Neural cell (in vitro differentiated cells): ENCODE results near the gene SAT2.

Experiments
- EZH2 ChIP-seq: fragments of 200-600, 300-800 bp; shearing (Covaris generic), sonication (generic); IDR thresholded peaks from 2 replicates; pipeline ENCODE4 v1.6.1; 2014; ENCODE audit warnings: antibody characterized with exemption, low read length, borderline replicate concordance, mild to moderate bottlenecking; ENCODE audit not compliant: insufficient read depth, poor library complexity, severe bottlenecking
- MXI1 ChIP-seq: fragments of 450-650 bp; conservative IDR thresholded peaks from 2 replicates; pipeline ENCODE4 v1.6.1; 2014; ENCODE audit warnings: antibody characterized with exemption, mild to moderate bottlenecking; ENCODE audit not compliant: poor library complexity, severe bottlenecking
- POLR2AphosphoS5 ChIP-seq: IDR thresholded peaks from 2 replicates; pipeline ENCODE4 v1.6.1; 2012
- RAD21 ChIP-seq: fragments of 450-650 bp; conservative IDR thresholded peaks from 2 replicates; pipeline ENCODE4 v1.6.1; 2014; ENCODE audit warnings: antibody characterized with exemption, mild to moderate bottlenecking, moderate library complexity
- TAF1 ChIP-seq: IDR thresholded peaks from 2 replicates; pipeline ENCODE4 v1.6.1; 2012; ENCODE audit warnings: low read depth
- TF ChIP-seq, protein P1 (sequence below): fragments of 450-650 bp; IDR thresholded peaks from 2 replicates; pipeline ENCODE4 v1.5.1; 2014; ENCODE audit warnings: antibody characterized with exemption, mild to moderate bottlenecking, moderate library complexity; ENCODE audit not compliant: poor library complexity, severe bottlenecking
- TF ChIP-seq, protein P2 (sequence below): IDR thresholded peaks from 2 replicates; pipeline ENCODE4 v1.6.1; 2012; ENCODE audit warnings: borderline replicate concordance

DNA sequence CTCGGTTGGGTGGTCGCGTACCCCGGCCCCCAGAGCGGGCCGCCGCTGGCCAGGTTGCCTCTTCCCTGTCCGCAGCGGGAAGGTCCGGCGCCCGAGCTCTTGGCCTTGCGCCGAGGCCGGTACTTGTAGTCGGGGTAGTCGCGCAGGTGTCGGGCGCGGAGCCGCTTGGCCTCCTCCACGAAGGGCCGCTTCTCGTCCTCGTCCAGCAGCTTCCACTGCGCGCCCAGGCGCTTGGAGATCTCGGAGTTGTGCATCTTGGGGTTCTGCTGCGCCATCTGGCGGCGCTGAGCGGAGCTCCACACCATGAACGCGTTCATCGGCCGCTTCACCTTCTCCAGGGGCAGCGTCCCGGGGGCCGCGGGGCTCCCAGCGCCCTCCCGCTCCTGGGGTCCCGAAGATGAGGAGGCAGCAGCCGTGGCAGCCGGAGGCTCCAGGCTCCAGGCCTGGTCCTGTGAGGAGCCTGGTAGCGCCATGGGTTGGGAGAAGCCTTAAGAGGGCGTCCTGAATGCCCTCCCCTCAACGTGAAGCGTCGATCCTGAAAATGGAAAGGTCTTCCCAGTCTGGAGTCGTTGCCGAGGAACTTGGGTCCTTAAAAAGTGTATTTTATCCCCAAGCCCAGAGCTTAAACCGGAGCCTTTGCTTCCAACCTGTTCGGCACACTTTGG lies 38.3 kb downstream of the SAT2 start:
- TF ChIP-seq, protein P1, sequence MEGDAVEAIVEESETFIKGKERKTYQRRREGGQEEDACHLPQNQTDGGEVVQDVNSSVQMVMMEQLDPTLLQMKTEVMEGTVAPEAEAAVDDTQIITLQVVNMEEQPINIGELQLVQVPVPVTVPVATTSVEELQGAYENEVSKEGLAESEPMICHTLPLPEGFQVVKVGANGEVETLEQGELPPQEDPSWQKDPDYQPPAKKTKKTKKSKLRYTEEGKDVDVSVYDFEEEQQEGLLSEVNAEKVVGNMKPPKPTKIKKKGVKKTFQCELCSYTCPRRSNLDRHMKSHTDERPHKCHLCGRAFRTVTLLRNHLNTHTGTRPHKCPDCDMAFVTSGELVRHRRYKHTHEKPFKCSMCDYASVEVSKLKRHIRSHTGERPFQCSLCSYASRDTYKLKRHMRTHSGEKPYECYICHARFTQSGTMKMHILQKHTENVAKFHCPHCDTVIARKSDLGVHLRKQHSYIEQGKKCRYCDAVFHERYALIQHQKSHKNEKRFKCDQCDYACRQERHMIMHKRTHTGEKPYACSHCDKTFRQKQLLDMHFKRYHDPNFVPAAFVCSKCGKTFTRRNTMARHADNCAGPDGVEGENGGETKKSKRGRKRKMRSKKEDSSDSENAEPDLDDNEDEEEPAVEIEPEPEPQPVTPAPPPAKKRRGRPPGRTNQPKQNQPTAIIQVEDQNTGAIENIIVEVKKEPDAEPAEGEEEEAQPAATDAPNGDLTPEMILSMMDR = peak; percentile 82
- TF ChIP-seq MXI1 = peak; percentile 33
- no peak for TF ChIP-seq POLR2AphosphoS5
- TF ChIP-seq EZH2 = no peak
- TF ChIP-seq, protein P2, sequence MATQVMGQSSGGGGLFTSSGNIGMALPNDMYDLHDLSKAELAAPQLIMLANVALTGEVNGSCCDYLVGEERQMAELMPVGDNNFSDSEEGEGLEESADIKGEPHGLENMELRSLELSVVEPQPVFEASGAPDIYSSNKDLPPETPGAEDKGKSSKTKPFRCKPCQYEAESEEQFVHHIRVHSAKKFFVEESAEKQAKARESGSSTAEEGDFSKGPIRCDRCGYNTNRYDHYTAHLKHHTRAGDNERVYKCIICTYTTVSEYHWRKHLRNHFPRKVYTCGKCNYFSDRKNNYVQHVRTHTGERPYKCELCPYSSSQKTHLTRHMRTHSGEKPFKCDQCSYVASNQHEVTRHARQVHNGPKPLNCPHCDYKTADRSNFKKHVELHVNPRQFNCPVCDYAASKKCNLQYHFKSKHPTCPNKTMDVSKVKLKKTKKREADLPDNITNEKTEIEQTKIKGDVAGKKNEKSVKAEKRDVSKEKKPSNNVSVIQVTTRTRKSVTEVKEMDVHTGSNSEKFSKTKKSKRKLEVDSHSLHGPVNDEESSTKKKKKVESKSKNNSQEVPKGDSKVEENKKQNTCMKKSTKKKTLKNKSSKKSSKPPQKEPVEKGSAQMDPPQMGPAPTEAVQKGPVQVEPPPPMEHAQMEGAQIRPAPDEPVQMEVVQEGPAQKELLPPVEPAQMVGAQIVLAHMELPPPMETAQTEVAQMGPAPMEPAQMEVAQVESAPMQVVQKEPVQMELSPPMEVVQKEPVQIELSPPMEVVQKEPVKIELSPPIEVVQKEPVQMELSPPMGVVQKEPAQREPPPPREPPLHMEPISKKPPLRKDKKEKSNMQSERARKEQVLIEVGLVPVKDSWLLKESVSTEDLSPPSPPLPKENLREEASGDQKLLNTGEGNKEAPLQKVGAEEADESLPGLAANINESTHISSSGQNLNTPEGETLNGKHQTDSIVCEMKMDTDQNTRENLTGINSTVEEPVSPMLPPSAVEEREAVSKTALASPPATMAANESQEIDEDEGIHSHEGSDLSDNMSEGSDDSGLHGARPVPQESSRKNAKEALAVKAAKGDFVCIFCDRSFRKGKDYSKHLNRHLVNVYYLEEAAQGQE = no peak
- peak; percentile 68 for TF ChIP-seq RAD21
- no peak for TF ChIP-seq TAF1
